HG02763 (cell line): ENCODE data around the gene METTL8.
A peak's percentile ranks its signal among the peaks of the same experiment; 100 is the strongest.

Experiments
- ATAC-seq: cut with Tn5 transposase; IDR thresholded peaks from one replicate; pipeline ENCODE4 v1.9.1; 2021; ENCODE audit warnings: mild to moderate bottlenecking, moderate library complexity; ENCODE audit not compliant: unreplicated experiment

The METTL8 gene, protein sequence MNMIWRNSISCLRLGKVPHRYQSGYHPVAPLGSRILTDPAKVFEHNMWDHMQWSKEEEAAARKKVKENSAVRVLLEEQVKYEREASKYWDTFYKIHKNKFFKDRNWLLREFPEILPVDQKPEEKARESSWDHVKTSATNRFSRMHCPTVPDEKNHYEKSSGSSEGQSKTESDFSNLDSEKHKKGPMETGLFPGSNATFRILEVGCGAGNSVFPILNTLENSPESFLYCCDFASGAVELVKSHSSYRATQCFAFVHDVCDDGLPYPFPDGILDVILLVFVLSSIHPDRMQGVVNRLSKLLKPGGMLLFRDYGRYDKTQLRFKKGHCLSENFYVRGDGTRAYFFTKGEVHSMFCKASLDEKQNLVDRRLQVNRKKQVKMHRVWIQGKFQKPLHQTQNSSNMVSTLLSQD

DNA sequence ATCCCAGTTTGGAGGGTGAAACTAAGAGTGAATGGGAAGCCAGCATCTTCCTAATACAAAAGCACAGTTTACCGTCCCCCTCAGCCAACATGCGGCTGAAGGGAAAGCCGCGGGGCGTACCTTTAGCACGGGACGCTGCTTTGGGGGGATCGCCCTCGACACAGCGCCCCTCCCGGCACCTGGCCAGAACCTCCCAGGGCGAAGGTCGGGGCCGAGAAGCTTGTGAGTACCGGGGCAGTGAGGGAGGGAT is at the start of gene METTL8:
METTL8 (minus strand) TSS at position 228 of the 250 bp plus-strand sequence. CDS start 41,805 bp downstream, outside the sequence.
- ATAC-seq, result no peak

DNA sequence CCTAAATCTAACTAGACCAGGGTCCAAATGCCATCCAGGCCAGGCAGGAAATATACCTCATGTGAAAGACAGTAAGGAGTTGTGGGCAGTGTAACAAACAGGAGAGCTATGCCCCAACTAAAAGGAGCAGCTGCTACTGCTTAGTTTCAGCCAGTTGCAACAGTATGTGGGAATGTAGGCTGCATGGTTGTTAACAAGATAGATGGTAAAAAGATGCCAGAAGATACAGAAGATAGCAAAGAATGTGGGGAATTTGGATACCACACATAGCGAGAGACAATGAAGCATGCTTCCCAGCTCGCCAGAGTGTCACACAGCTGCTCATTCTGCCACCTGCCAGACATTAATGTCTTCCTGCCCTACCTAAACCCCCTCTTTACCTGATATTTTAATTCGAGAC is 49.1 kb upstream of the METTL8 start:
- no peak for ATAC-seq

DNA sequence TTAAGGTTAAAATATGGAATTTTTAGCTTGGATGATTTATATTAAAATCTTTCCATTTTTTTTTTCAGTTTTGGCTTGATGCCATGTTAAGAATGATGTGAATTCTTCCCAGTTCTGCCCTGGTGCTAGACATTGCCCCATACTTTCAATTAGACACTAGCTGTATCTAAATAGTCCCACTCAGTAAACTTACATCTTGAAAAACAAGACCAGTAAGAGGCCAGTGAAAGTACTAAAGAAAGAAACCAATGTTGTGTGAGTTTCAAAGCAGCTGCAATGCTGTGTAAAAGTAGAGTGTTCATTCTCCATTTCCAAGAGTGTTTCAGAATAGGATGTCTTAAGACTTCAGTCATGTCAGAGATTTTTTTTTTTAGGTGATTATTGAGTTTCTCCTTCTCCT is 48.5 kb upstream of the METTL8 start:
- ATAC-seq, result no peak

DNA sequence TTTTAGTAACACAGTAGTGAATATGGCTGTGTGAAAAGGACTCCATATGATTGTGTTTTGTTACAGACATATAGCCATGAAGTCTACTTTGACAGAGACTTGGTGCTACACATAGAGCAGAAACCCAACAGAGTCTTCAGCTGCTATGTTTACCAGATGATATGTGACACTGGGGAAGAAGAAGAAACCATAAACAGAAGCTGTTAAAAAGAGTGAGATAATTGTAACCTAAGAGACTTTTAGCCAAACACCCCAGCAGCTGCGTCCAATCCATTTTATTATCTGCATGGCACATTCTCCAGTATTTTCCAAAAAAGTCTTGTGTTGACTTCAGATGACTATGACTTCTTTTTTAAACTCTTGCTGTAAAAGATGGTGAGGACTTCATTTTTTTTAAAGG is 47.1 kb upstream of the METTL8 start:
- ATAC-seq, result no peak

DNA sequence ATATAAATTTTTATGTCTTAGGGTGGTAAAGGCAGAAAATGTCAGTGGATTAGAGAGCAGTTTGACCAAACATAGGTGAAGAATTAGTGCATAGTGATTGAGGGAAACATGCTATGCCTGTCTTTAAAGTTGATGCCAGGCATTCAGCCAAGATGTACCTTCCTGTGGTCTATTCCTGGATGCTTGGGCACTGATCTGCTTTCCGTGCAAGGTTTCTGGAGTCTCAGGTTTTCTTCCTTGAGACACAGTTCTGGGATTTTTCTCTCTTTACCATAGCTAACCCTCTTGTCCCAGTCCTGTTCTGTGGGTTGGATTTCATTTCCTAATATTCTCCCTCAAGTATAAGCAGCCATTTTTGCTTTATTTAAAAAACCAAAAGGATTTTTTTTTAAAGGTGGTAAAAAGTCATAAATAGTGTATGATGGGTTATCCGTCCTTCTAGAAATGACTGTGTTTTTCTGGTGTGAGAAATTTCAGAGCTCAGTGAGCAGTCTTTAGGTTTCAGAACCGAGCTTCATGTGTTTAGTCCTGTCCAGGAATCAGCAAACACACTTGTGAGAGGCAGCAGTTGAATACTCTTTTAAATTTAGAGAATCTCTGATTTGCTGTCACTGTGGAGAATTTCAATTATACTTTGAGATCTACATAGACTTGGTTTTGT is 45.5 kb upstream of the METTL8 start:
- no peak for ATAC-seq

DNA sequence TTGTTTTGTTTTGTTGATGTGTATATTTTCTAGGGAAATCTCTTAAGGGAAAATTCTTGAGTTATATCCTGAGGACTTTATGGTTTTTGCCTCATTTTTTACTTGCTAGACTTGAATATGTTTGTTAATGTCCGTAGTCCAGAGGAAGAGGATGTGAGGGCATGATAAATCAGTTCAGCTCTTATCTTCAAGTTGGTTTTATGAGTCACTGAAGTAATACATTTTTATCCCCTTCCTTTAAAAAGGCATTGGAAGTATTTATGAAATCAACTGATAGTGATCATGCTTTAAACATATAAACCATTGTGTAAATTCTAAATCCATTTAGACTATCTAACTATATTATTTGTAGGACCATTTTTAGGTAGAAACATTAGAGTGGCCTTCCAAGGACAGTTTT is 44.6 kb upstream of the METTL8 start:
- no peak for ATAC-seq

DNA sequence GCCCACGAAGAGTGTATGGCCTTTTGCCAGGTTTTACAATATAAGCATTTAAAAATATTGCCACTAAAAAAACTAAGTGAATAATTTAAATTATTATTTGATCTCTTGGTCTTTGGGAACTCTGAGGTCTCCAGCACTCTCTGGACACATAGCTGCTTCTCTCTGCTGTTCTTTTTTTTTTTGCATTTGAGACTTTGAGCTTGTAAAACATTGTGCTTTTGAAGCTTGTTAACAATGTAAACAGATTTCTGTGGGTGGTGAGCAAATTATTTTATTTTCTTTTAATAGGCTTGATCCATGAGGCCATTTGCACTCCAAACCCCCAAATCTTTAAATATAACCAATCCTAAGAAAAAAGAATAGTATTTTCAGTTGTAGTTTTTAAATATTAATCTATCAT is 42.2 kb upstream of the METTL8 start:
- ATAC-seq, result no peak

DNA sequence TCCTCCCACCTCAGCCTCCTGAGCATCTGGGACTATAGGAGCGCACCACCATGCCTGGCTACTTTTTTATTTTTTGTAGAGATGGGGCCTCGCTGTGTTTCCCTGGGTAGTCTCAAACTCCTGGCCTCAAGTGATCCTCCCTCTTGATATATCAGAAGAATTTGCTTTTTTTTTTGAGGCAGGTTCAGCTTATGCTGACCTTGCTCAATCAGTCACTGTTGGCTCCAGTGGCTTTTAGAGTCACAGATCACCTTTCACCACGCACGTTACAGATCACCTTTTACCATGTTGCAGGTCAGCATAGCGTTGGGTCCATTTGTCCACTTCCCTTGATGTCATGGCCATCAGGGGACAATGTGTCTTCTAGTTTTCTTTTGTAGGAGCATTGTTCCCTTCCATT is 36.3 kb upstream of the METTL8 start:
- ATAC-seq, result no peak

DNA sequence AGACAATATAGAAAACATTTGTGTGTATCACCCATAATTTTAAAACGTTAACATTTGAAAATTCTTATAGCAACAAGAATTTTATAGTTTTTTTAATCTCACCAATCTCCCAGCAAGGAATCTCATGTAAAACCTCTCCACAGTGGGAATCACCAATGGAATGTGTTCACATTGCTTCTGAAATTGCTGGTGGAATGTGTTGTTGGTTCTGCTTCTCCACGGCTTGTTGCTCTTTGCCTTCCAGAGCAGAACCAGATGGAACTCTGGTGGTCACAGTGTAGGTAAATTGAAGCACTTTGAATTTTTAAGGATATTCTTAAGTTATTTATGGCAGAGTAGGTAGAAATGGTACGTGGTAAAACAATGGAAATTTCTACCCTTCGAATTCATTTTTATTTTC is 35.4 kb upstream of the METTL8 start:
- no peak for ATAC-seq

DNA sequence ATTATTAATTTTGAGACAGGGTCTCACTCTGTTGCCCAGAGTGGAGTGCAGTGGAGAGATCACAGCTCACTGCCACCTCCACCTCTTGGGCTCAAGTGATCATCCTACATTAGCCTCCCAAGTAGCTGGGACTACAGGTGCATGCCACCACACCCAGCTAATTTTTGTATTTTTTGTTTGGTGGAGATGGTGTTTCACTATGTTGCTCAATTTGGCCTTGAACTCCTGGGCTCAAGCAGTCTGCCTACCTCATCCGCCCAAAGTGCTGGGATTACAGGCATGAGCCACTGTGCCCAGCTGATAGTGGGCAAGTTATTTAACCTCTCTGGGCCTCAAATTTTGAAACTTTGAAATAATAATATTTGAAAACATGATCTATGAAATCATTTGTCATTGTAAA is 26.7 kb upstream of the METTL8 start:
- no peak for ATAC-seq

DNA sequence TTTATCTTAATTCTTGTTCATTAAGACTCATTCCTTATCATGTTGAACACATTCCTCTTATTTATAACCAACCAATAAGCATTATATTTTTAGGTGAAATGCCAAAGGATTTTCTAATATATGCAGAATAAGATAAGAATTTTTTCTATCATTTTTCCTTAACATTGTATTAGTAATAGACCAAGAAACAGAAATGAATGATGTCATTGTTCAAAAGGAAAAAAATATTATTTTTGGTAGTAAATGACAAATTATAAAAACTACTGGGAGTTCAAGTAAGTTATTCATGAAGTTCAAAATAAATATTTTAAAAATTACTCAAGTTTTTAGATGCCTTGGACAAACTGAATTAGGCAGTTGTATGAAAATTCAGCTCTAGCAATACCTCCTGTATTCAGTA is 25.7 kb upstream of the METTL8 start:
- no peak for ATAC-seq

DNA sequence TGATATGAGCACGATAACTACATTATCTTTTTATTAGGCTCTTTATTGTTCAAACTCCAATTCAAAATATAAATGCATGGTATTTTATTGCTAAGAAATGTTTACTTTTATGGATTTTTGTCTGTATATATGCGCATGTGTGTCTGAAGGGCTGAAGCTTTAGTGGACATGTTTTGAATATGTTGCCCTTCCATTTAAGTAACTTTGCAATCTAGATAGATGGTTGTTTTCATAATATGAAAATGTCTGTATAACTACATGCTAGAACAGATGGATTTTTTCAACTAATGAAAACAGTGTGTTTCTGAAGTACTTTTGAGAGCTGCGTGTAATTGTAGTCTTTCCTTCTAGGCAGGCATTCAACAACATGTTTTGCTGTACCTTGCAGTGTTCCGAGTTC is 19.0 kb upstream of the METTL8 start:
- no peak for ATAC-seq

DNA sequence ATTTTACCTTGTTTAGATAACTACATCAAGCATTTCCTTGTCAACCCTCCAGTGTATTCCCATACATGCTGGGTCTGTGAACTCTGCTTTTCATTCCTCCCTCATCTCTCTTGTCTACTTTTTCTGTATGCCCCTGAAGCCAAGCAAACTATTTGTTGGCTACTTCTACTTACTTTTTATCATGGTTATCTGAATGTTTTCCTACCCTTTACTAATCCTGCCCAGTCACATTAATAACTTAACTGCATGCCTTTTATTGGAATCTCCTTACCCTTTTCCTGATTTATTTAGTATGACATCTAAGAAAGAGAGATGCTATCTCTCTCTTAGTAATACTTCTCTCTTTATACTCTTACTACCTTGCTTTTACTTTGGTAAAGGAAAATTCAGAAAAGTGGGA is 17.3 kb upstream of the METTL8 start:
- no peak for ATAC-seq

DNA sequence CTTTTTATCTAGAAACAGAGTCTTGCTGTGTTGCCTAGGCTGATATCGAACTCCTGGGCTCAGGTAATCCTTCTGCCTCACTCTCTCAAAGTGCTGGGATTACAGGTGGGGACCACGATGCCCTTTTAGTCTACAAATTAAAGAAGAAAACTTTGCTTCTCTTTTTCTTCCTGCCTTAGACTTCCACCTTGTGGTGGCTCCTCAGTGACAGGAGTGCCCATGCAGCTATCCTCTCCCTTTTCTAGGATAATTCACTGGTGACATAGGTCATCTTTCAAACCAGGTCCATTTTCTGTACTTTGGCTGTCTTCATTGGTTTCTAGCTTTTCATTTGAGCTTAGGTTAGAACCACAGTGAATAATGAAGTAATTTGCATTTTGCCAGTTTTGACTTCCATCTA is 13.9 kb upstream of the METTL8 start:
- no peak for ATAC-seq

DNA sequence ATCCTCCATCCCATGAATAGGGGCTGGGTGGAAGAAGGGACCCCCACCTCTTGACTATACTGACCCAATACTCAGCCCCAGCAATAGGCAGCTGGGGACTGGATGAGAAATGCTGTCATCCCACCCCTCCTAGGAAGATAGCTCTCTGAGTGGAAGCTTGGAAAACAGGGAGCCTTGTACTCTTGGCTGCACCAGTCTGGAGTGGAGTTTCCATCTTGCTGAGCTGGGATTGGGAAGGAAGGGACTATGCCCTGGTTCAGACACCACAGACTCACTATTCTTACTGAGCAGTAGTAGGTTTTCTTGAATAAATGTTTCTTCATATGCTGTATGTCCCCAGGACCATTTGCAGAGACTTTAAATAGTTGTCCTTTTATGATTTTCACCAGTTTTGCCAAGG is 7.7 kb upstream of the METTL8 start:
- no peak for ATAC-seq

DNA sequence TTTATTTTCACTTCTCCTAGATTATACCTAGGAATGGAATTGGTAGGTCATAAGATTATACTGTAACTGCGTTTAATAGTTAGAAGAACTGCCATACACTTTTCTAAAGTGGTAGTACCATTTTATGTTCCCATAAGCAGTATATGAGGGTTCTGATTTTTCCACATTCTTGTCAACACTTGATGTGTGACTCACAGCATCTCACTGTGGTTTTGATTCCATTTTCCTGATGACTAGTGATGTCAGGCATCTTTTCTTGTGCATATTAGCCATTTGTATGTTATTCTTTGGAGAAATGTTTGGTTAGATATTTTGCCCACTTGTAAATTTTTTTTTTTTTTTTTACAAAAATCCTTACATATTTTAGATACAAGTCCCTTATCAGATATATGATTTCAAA is 2.5 kb upstream of the METTL8 start:
- no peak for ATAC-seq

DNA sequence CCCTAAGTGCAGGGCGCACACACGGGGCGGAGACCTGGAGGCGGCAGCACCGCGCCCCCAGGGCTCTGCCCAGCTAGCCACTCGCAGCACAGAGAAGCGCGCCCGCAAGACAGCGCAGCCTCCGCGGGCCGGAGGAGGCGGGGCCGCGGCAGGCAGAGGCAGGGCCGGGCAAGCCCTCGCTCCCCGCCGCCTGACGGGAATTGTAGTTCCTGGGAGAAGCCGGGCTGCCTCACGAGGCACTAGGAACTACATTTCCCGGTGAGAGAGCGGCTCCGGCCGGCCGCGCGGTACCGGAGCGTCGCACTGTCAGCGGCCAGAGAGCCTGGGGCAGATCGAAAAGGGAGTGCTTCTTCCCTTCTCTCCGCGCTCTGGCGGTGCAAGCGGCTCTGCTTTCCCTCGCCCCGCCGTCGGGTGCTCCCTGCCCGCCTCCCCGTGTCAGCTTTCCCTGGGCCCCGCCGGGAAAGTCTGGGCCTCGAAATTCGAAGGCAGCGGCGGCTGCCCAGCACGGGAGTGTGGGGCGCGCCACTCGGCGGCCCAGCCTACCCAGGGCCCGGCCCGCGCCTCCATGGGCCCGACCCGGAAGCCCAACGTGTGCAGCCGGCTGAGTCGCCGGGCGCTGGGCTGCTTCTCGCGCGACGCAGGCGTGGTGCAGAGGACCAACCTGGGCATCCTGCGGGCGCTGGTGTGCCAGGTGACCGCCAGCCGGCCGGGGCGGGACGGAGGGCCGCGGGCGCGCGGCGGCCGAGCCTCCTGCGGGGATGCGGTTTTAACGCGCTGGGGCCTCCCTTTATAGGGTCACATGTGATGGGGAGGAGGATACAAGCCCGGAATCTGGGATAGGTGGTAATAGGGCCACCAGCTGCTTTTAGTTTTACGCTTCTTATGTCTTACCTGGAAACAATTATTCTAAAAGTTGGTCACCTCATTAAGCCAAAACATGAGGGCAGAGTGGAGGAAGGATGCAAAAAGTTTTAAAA is 511 bp upstream of the METTL8 start, which contains the start of gene DCAF17:
DCAF17 (plus strand) TSS at position 214 of the 977 bp plus-strand sequence; CDS start at position 566, 352 bp downstream.
- ATAC-seq, result peak; percentile 91

DNA sequence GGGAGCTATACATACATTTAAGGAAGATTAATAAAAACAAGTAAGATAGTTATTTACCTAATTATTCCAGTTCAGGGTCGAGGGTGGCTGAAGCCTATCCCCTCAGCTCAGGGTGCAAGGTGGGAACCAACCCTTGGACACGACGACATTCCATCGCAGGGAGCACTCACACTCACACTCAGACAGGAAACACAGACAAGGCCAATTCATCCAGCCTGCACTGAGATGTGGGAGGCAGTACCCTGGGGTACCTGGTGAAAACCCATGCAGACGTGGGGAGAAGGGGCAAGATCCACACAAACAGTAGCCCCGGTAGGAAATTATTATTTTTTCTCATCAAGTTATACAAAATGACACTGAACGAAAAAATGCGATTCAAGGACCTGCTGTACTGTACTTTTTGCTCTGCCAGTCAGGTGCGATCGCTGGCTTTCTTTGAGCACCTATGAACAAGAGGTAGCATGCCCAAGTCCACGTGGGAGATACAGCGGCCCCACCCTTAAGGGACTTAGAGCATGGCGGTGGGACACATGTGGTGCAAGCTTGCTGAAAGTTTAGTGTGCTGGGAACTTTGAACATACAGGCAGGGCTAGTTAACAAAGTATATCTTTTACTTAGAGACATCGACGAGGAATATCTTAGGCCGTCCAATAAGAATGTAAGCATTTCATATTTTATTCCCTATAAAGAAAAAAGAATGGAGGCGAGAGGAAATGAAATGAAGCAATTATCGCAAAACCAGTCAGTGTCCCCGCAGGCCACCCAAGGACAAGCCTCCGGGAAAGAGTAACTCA is 624 bp downstream of the METTL8 start:
- ATAC-seq, result no peak

DNA sequence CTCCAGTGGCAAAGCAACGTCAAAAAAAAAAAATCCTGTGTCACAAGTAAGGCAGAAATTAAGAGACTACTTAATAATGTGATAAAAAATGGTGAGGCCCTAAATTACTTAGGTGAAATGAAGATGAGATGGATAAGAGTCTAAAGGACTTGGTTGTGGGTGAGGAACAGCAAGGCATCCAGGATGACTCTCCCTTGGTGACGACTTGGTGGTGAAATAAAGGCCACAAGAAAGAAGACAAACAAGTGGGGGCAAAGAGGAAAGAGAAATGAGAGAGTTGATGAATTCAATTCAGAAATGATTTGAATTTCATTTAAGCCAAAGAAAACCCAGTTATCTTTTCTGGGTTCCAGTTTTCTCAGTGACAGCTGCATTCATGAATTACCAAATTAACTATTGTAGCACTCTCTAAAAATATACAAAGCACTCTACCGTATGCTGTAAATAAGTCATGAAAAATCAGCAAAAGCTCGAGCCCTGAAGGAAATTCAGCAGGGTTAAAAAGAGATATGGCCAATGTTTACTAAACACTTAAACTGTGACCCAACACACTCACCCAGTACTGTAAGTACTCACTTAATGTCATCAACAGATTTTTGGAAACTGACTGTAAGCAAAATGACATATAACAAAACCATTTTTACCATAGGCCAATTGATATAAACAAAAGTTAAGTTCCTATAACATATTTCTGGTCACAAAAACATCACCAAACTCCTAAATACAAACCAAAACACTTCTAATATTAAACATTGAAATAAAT is 1.4 kb downstream of the METTL8 start:
- ATAC-seq, result no peak

DNA sequence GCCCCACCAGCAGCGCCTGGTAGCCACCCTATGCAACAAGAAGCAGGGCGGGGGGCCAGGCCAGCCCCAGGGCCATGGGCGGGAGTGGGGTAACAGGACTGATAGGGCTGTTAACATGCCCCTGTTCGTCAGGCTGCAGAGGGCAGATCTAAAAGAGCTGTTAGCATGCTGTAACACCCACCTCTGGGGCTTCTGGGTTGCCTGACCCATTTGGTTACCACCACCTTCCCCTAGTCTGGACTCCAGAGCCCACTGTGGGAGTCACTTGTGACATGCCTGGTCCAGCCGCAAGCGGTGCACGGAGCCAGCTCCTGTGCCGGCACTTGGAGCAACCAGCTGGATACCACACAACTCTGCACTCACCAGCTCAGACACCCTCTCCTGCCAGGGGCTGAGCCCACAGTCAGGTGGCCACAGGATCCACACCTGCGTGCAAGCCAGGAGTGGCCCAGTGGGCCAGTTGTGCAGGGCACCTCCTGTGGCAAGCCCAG is 2.1 kb downstream of the METTL8 start:
- ATAC-seq, result no peak
